ENCODE data around the gene SHMT2. TPM values are rescaled to one million over a fixed set of nuclear protein-coding genes. Genes with fewer than 3 reads are reported as not detected.

SHMT2 gene
- polyA plus RNA-seq, 1 donor, result 66.3 TPM

DNA sequence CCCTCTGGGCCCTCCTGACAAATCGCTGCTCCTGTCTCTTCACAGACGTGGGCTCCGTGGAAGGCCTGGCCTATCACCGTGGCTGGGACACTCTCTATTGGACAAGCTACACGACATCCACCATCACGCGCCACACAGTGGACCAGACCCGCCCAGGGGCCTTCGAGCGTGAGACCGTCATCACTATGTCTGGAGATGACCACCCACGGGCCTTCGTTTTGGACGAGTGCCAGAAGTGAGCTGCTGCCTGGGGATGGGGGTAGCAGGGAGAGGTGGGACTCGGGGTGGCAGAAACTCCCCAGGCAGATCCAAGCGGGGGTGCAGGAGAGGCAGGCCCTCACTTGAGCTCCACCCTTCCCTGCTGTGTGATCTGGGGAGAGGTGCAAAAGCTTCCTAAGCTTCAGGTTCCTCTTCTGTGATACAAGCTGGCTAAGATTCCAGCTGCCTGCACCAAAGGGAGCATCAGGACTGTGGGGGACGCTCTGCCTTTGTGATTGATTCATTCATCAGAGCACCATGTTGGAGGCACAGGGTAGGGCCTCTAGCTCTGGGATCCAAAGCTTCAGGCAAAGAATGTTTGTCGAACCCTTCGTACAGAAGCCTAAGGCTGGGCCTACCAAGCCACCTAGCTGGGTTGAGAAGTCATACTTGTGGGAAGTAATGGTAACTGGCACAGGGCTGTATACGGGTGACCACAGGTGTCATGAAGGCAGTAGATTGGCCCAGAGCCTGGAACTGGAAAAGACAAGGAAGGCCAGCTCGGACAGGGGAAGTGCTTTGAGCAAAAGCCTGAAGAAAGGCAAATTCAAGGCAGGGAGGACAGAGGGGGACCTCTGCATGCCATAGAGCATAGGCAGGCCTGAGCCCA is 42.1 kb upstream of the SHMT2 start:
- Histone ChIP-seq H3K27me3 (ENCODE audit: control insufficient read depth, insufficient read depth, low read length) (no peaks in the 10 kb centered on the region), H3K36me3 (ENCODE audit: control insufficient read depth, insufficient read depth, low read length) (peaks cover 93% of the 10 kb centered on the region), H3K4me1 (ENCODE audit: control insufficient read depth, insufficient read depth, low read length) (no peaks in the 10 kb centered on the region), H3K27ac (ENCODE audit: low read length) (no peak overlapping the region), H3K9me3 (ENCODE audit: control insufficient read depth, low read depth, low read length) (no peaks in the 10 kb centered on the region), H3K4me3 (ENCODE audit: low read length) (no peak overlapping the region)
- no CpG with 5 or more reads among the region's 21 CpGs for WGBS (ENCODE audit: insufficient coverage, low lambda C conversion rate)
- no peak for DNase-seq

DNA sequence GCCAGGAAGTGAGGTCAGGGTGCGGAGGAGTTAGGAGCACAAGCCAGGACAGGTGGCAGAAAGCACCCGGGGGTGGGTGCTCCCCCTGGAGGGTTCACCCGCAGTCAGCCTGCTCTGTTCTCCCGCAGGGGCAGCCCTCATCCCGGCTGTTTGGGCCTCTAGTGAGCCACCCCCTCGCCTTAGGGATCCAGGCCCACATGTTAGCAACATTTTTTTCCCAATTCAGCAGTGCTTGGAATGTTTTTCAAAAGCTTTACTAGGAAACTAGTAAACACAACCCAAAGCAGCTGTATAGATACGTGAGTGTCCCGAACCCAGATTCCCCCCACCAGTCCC is 41.5 kb upstream of the SHMT2 start:
- WGBS (ENCODE audit: insufficient coverage, low lambda C conversion rate), result no CpG with 5 or more reads among the region's 8 CpGs
- Histone ChIP-seq H3K4me3 (ENCODE audit: low read length) (no peak overlapping the region), H3K27ac (ENCODE audit: low read length) (no peak overlapping the region), H3K9me3 (ENCODE audit: control insufficient read depth, low read depth, low read length) (no peaks in the 10 kb centered on the region), H3K27me3 (ENCODE audit: control insufficient read depth, insufficient read depth, low read length) (no peaks in the 10 kb centered on the region), H3K36me3 (ENCODE audit: control insufficient read depth, insufficient read depth, low read length) (peaks cover 99% of the 10 kb centered on the region), H3K4me1 (ENCODE audit: control insufficient read depth, insufficient read depth, low read length) (no peaks in the 10 kb centered on the region)
- DNase-seq, result no peak

DNA sequence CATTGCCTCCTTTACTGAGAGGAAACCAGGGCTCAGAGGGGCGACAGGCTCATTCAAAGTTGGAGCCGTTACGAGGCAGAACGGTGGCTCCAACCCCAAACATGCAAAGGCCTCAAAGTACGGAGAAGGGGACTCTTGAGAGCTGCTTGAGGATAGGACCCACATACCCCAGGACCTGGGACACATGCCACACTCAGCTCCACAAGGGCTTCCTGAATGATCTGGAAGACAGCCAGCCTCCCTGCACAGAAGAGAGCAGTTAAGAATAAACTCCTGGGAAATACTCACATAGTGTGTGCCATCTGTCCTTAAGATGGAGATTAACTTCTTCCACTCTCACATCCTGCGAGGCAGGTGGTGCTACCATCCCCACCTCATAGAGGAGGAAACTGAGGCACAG is 39.5 kb upstream of the SHMT2 start:
- H3K4me1 ChIP-seq (ENCODE audit: control insufficient read depth, insufficient read depth, low read length), result no peaks in the 10 kb centered on the region
- DNase-seq, result no peak
- H3K27me3 ChIP-seq (ENCODE audit: control insufficient read depth, insufficient read depth, low read length), result no peaks in the 10 kb centered on the region
- H3K36me3 ChIP-seq (ENCODE audit: control insufficient read depth, insufficient read depth, low read length), result peaks cover 100% of the 10 kb centered on the region
- no CpG with 5 or more reads among the region's 6 CpGs for WGBS (ENCODE audit: insufficient coverage, low lambda C conversion rate)
- H3K9me3 ChIP-seq (ENCODE audit: control insufficient read depth, low read depth, low read length), result no peaks in the 10 kb centered on the region
- no peak overlapping the region for H3K4me3 ChIP-seq (ENCODE audit: low read length)
- H3K27ac ChIP-seq (ENCODE audit: low read length), result no peak overlapping the region

GRCh38 chr12:57190821-57191220 is 38.7 kb upstream of the SHMT2 start:
- no peaks in the 10 kb centered on the region for H3K9me3 ChIP-seq (ENCODE audit: control insufficient read depth, low read depth, low read length)
- no peak for DNase-seq
- peaks cover 100% of the 10 kb centered on the region for H3K36me3 ChIP-seq (ENCODE audit: control insufficient read depth, insufficient read depth, low read length)
- no CpG with 5 or more reads among the region's 23 CpGs for WGBS (ENCODE audit: insufficient coverage, low lambda C conversion rate)
- no peak overlapping the region for H3K27ac ChIP-seq (ENCODE audit: low read length)
- no peaks in the 10 kb centered on the region for H3K4me1 ChIP-seq (ENCODE audit: control insufficient read depth, insufficient read depth, low read length)
- no peak overlapping the region for H3K4me3 ChIP-seq (ENCODE audit: low read length)
- H3K27me3 ChIP-seq (ENCODE audit: control insufficient read depth, insufficient read depth, low read length), result no peaks in the 10 kb centered on the region

- DNase-seq, result no peak
- no CpG with 5 or more reads among the region's 11 CpGs for WGBS (ENCODE audit: insufficient coverage, low lambda C conversion rate)
- Histone ChIP-seq H3K27me3 (ENCODE audit: control insufficient read depth, insufficient read depth, low read length) (no peaks in the 10 kb centered on the region), H3K9me3 (ENCODE audit: control insufficient read depth, low read depth, low read length) (no peaks in the 10 kb centered on the region), H3K36me3 (ENCODE audit: control insufficient read depth, insufficient read depth, low read length) (peaks cover 100% of the 10 kb centered on the region), H3K27ac (ENCODE audit: low read length) (no peak overlapping the region), H3K4me1 (ENCODE audit: control insufficient read depth, insufficient read depth, low read length) (no peaks in the 10 kb centered on the region), H3K4me3 (ENCODE audit: low read length) (no peak overlapping the region)
Measured at GRCh38 chr12:57191410-57191809, 38.1 kb upstream of the SHMT2 start.

DNA sequence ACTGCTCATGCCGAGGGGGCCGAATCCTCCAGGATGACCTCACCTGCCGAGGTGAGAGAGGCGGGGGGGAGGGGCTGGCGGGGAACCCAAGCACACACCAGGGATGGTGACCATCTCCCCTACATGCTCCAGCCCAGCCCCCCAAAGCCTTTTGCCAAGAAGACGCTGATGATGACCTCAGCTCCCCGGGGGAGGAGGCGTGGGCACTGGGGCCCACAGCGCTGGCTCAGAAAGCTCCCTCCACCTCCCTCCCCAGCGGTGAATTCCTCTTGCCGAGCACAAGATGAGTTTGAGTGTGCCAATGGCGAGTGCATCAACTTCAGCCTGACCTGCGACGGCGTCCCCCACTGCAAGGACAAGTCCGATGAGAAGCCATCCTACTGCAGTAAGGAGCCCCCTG is 36.6 kb upstream of the SHMT2 start:
- WGBS (ENCODE audit: insufficient coverage, low lambda C conversion rate), result no CpG with 5 or more reads among the region's 16 CpGs
- no peak overlapping the region for H3K4me3 ChIP-seq (ENCODE audit: low read length)
- no peak for DNase-seq
- H3K36me3 ChIP-seq (ENCODE audit: control insufficient read depth, insufficient read depth, low read length), result peaks cover 100% of the 10 kb centered on the region
- no peaks in the 10 kb centered on the region for H3K27me3 ChIP-seq (ENCODE audit: control insufficient read depth, insufficient read depth, low read length)
- no peaks in the 10 kb centered on the region for H3K9me3 ChIP-seq (ENCODE audit: control insufficient read depth, low read depth, low read length)
- no peaks in the 10 kb centered on the region for H3K4me1 ChIP-seq (ENCODE audit: control insufficient read depth, insufficient read depth, low read length)
- H3K27ac ChIP-seq (ENCODE audit: low read length), result no peak overlapping the region

- H3K9me3 ChIP-seq (ENCODE audit: control insufficient read depth, low read depth, low read length), result no peaks in the 10 kb centered on the region
- H3K4me1 ChIP-seq (ENCODE audit: control insufficient read depth, insufficient read depth, low read length), result no peaks in the 10 kb centered on the region
- H3K27me3 ChIP-seq (ENCODE audit: control insufficient read depth, insufficient read depth, low read length), result no peaks in the 10 kb centered on the region
- H3K4me3 ChIP-seq (ENCODE audit: low read length), result no peak overlapping the region
- peaks cover 100% of the 10 kb centered on the region for H3K36me3 ChIP-seq (ENCODE audit: control insufficient read depth, insufficient read depth, low read length)
- no peak for DNase-seq
- WGBS (ENCODE audit: insufficient coverage, low lambda C conversion rate), result no CpG with 5 or more reads among the region's 19 CpGs
- no peak overlapping the region for H3K27ac ChIP-seq (ENCODE audit: low read length)
Measured at GRCh38 chr12:57193706-57194245, 35.7 kb upstream of the SHMT2 start.

DNA sequence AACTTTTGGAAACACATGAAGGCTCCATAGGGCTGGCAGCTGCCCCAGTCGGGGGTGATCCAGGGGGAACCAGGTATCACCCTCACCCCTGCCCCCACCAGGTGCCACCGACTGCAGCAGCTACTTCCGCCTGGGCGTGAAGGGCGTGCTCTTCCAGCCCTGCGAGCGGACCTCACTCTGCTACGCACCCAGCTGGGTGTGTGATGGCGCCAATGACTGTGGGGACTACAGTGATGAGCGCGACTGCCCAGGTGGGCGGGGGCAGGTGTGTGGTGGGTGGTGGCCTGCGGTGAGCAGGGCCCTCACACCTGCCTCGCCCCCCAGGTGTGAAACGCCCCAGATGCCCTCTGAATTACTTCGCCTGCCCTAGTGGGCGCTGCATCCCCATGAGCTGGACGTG is 35.3 kb upstream of the SHMT2 start:
- Histone ChIP-seq H3K4me3 (ENCODE audit: low read length) (no peak overlapping the region), H3K9me3 (ENCODE audit: control insufficient read depth, low read depth, low read length) (no peaks in the 10 kb centered on the region), H3K36me3 (ENCODE audit: control insufficient read depth, insufficient read depth, low read length) (peaks cover 100% of the 10 kb centered on the region), H3K4me1 (ENCODE audit: control insufficient read depth, insufficient read depth, low read length) (no peaks in the 10 kb centered on the region), H3K27me3 (ENCODE audit: control insufficient read depth, insufficient read depth, low read length) (no peaks in the 10 kb centered on the region), H3K27ac (ENCODE audit: low read length) (no peak overlapping the region)
- no peak for DNase-seq
- no CpG with 5 or more reads among the region's 18 CpGs for WGBS (ENCODE audit: insufficient coverage, low lambda C conversion rate)

GRCh38 chr12:57195186-57195585 is 34.3 kb upstream of the SHMT2 start:
- Histone ChIP-seq H3K36me3 (ENCODE audit: control insufficient read depth, insufficient read depth, low read length) (peaks cover 100% of the 10 kb centered on the region), H3K4me1 (ENCODE audit: control insufficient read depth, insufficient read depth, low read length) (no peaks in the 10 kb centered on the region), H3K9me3 (ENCODE audit: control insufficient read depth, low read depth, low read length) (no peaks in the 10 kb centered on the region), H3K27me3 (ENCODE audit: control insufficient read depth, insufficient read depth, low read length) (no peaks in the 10 kb centered on the region), H3K4me3 (ENCODE audit: low read length) (no peak overlapping the region), H3K27ac (ENCODE audit: low read length) (no peak overlapping the region)
- WGBS (ENCODE audit: insufficient coverage, low lambda C conversion rate), result no CpG with 5 or more reads among the region's 19 CpGs
- no peak for DNase-seq

DNA sequence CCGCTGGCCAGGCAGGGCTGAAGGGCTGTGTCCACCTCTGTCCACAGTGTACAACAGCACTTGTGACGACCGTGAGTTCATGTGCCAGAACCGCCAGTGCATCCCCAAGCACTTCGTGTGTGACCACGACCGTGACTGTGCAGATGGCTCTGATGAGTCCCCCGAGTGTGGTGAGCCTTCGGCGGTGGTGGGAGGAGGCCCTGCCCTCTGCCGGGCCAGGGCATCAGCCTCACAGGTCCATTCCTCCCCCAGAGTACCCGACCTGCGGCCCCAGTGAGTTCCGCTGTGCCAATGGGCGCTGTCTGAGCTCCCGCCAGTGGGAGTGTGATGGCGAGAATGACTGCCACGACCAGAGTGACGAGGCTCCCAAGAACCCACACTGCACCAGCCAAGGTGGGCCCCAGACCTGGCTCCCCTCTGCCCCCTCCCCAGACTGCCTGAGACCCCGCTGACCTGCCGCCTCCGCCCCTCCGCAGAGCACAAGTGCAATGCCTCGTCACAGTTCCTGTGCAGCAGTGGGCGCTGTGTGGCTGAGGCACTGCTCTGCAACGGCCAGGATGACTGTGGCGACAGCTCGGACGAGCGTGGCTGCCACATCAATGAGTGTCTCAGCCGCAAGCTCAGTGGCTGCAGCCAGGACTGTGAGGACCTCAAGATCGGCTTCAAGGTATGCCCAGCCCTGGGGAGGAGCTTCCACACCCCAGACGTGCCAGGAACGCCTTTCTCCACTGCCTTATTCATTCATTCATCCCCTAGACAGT is 33.7 kb upstream of the SHMT2 start:
- no peak overlapping the region for H3K27ac ChIP-seq (ENCODE audit: low read length)
- peaks cover 99% of the 10 kb centered on the region for H3K36me3 ChIP-seq (ENCODE audit: control insufficient read depth, insufficient read depth, low read length)
- H3K27me3 ChIP-seq (ENCODE audit: control insufficient read depth, insufficient read depth, low read length), result no peaks in the 10 kb centered on the region
- DNase-seq, result no peak
- no peaks in the 10 kb centered on the region for H3K4me1 ChIP-seq (ENCODE audit: control insufficient read depth, insufficient read depth, low read length)
- no peak overlapping the region for H3K4me3 ChIP-seq (ENCODE audit: low read length)
- WGBS (ENCODE audit: insufficient coverage, low lambda C conversion rate), result no CpG with 5 or more reads among the region's 34 CpGs
- H3K9me3 ChIP-seq (ENCODE audit: control insufficient read depth, low read depth, low read length), result no peaks in the 10 kb centered on the region
